ENCODE measurements around the gene RDM1. TPM values are rescaled to one million over a fixed set of nuclear protein-coding genes. Genes with fewer than 3 reads are reported as not detected.

The RDM1 gene, protein sequence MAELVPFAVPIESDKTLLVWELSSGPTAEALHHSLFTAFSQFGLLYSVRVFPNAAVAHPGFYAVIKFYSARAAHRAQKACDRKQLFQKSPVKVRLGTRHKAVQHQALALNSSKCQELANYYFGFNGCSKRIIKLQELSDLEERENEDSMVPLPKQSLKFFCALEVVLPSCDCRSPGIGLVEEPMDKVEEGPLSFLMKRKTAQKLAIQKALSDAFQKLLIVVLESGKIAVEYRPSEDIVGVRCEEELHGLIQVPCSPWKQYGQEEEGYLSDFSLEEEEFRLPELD
- under 1 TPM in 2 of 7 donors, not detected in 5; 0.52 to 0.82 TPM for total RNA-seq
- 1 to 10 TPM in 1 of 3 donors, under 1 TPM in 2; 0.48 to 2.3 (median 0.52) TPM for polyA plus RNA-seq
- long read RNA-seq, donor 1, partial matches to known transcripts: 0 of 1 reads
- long read RNA-seq, donor 1, other reads (novel, unspliced or antisense): 0 of 1 reads
- long read RNA-seq, donor 2, partial matches to known transcripts: 0 of 1 reads
- long read RNA-seq, donor 2, other reads (novel, unspliced or antisense): 0 of 1 reads

DNA sequence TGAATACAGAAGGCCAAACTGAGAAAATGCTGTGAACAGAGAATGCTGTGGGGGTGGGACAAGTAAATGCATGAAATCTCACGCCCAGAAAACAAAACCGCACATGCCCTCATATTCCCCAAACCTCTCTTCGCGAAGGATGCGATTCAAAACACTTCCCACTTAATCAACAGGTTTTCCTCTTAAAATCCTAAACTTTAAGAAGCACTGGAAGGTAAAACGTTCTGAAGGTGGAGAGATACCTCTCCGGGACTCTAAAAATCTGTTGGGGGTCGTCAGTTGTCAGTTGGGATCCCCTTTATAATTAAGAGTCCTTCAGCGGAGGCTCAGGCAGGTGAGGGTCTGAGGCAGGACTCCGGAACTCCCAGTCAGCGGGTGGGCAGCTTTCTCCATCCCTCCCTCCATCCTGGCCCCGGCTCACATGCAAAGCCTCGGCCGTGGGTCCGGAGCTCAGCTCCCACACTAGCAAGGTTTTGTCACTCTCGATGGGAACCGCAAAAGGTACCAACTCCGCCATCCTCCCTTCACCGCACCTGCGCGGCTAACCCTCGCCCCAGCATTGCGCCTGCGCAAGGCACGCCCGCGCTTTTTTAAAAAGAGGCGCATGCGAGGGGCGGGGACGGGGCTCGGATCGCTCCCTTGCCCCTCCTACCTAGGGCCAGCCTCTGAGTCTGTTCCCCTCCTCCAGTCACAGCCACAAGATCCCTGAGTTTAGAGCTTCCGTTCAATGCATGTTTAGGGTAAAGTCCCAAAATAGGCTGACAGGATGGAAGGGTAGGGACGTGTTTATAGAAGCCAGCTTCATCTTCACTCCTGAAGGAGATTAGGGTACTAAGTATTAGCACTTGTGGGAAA lies at the start of gene RDM1:
Gene RDM1 (minus strand): TSS at position 563 of the 855 bp plus-strand sequence. CDS start 46 bp downstream, at position 517.
- H3K27ac ChIP-seq: peak within 1 kb of the TSS in 3 of 8 donors; percentile 17 to 40 (median 25)
- peak in 2 of 3 donors; percentile 61 to 64 for TF ChIP-seq POLR2AphosphoS5 (IDR thresholded peaks at IDR 0.05)
- TF ChIP-seq, protein P1, sequence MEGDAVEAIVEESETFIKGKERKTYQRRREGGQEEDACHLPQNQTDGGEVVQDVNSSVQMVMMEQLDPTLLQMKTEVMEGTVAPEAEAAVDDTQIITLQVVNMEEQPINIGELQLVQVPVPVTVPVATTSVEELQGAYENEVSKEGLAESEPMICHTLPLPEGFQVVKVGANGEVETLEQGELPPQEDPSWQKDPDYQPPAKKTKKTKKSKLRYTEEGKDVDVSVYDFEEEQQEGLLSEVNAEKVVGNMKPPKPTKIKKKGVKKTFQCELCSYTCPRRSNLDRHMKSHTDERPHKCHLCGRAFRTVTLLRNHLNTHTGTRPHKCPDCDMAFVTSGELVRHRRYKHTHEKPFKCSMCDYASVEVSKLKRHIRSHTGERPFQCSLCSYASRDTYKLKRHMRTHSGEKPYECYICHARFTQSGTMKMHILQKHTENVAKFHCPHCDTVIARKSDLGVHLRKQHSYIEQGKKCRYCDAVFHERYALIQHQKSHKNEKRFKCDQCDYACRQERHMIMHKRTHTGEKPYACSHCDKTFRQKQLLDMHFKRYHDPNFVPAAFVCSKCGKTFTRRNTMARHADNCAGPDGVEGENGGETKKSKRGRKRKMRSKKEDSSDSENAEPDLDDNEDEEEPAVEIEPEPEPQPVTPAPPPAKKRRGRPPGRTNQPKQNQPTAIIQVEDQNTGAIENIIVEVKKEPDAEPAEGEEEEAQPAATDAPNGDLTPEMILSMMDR (IDR thresholded peaks at IDR 0.05 in 8 of 11, conservative IDR thresholded peaks at IDR 0.05 in 3 of 11): no peak

DNA sequence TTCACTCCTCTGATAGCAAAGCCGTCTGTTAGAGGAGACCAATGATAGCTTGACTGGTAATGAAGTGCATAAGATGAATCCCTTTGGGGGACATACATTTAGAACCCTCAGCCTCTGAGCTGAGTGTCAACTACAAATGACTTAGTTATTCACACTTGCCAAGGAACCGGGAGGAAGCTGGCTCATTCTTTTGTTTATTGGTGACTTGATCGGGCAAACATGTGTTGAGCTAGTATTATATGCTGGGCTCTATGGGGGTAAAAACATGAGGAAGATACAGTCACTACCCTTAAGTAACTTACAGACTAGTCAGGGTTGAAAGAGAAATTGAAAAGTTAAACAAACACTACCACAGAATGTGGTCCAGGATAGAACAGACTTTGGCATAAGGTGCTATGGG lies 47.8 kb upstream of the RDM1 start:
- intact Hi-C loops (cut with DNase I; ENCODE audit: low total_unique reads): loop anchor here (5.0 to 10.0 kb wide), 2 partner anchors 94 to 506 kb away; partner anchors contain the start of gene ZNHIT3

More for the DNA sequence above, at the start of gene RDM1:
- intact Hi-C loops (cut with DNase I; ENCODE audit: low total_unique reads): no loop called here
- WGBS, 5 donors: 1 to 8% (median 3%) methylated on average over 22 to 35 of the region's 35 CpGs
- peak within 1 kb of the TSS; percentile 2 to 72 (median 40) for H3K4me3 ChIP-seq
- no peaks in the 10 kb centered on the region for H3K9me3 ChIP-seq
- peak; percentile 87 for DNase-seq
- no peaks in the 10 kb centered on the region for H3K36me3 ChIP-seq
- peaks cover 0 to 26% (median 0%) of the 10 kb centered on the region in 7 donors for H3K27me3 ChIP-seq (replicated peaks in 1 of 7)
- peaks cover 4 to 20% (median 14%) of the 10 kb centered on the region in 6 donors for H3K4me1 ChIP-seq

DNA sequence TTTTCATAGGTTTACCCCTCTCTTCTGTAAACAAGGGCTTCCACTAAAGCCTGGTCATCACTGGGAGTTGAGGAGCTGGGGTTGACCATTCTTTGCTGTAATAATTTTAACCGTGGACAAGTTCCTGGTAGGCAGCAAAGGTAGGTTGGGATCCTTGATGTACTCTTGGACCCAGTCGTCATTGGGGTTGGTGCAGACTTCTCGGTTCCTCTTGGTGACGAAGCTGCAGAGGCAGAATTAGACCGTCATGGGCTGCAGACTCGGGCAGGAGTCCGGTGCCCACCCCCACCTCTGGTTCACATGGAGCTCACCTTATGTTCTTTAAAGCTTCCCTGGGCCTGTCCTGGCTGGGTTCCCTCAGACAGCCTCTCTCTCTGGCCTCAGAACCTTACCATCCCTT lies 46.9 kb upstream of the RDM1 start:
- WGBS, 5 donors: 72 to 87% (median 83%) methylated on average over 7 of the region's 7 CpGs
- Histone ChIP-seq H3K9me3 (no peaks in the 10 kb centered on the region), H3K27me3 (replicated peaks in 1 of 7) (no peaks in the 10 kb centered on the region), H3K27ac (peak overlapping the region in 1 of 8 donors; percentile 7), H3K4me3 (no peak overlapping the region), H3K4me1 (peaks cover 0 to 43% (median 22%) of the 10 kb centered on the region in 6 donors), H3K36me3 (no peaks in the 10 kb centered on the region)
- intact Hi-C loops (cut with DNase I; ENCODE audit: low total_unique reads): loop anchor here (5.0 to 10.0 kb wide), 2 partner anchors 95 to 507 kb away; partner anchors contain the start of gene ZNHIT3
- DNase-seq: no peak
- TF ChIP-seq, protein P1 (IDR thresholded peaks at IDR 0.05 in 8 of 11, conservative IDR thresholded peaks at IDR 0.05 in 3 of 11): no peak
- TF ChIP-seq POLR2AphosphoS5 (IDR thresholded peaks at IDR 0.05): peak in 1 of 3 donors; percentile 36
- no peak for TF ChIP-seq POLR2A (IDR thresholded peaks at IDR 0.05)

More for the DNA sequence above, 47.8 kb upstream of the RDM1 start:
- TF ChIP-seq, protein P1 (IDR thresholded peaks at IDR 0.05 in 8 of 11, conservative IDR thresholded peaks at IDR 0.05 in 3 of 11): no peak
- TF ChIP-seq POLR2AphosphoS5 (IDR thresholded peaks at IDR 0.05) (no peak), POLR2A (IDR thresholded peaks at IDR 0.05) (no peak)
- no peak for DNase-seq
- 83 to 93% (median 90%) methylated on average over 3 of the region's 3 CpGs for WGBS, 5 donors
- Histone ChIP-seq H3K9me3 (no peaks in the 10 kb centered on the region), H3K27me3 (replicated peaks in 1 of 7) (no peaks in the 10 kb centered on the region), H3K27ac (no peak overlapping the region), H3K4me3 (no peak overlapping the region), H3K36me3 (peaks cover 0 to 5% (median 0%) of the 10 kb centered on the region in 6 donors), H3K4me1 (peaks cover 0 to 46% (median 19%) of the 10 kb centered on the region in 6 donors)
